Measurements from ENCODE around the gene ARL6IP5. TPM values are rescaled to one million over a fixed set of nuclear protein-coding genes. Genes with fewer than 3 reads are reported as not detected.

The ARL6IP5 gene
- total RNA-seq, 1 donor from 2014 or later = 167 TPM

GRCh38 chr3:69108811-69109210 is 24.1 kb downstream of the ARL6IP5 start:
- intact Hi-C loops (cut with DNase I) = no loop called here
- DNase-seq (ENCODE audit: low spot score) = no peak

- intact Hi-C loops (cut with DNase I) = no loop called here
Observed at GRCh38 chr3:69110941-69111546, 26.3 kb downstream of the ARL6IP5 start.

GRCh38 chr3:69113536-69113935 is 28.8 kb downstream of the ARL6IP5 start:
- DNase-seq (ENCODE audit: low spot score) = no peak
- intact Hi-C loops (cut with DNase I) = no loop called here

More at GRCh38 chr3:69110941-69111546, 26.3 kb downstream of the ARL6IP5 start:
- no peak for DNase-seq (ENCODE audit: low spot score)

GRCh38 chr3:69115731-69116130 is 31.0 kb downstream of the ARL6IP5 start:
- intact Hi-C loops (cut with DNase I) = loop anchor here (1.0 kb wide), 1 partner anchor 29 kb away; no protein-coding TSS in a partner anchor
- no peak for DNase-seq (ENCODE audit: low spot score)

DNA sequence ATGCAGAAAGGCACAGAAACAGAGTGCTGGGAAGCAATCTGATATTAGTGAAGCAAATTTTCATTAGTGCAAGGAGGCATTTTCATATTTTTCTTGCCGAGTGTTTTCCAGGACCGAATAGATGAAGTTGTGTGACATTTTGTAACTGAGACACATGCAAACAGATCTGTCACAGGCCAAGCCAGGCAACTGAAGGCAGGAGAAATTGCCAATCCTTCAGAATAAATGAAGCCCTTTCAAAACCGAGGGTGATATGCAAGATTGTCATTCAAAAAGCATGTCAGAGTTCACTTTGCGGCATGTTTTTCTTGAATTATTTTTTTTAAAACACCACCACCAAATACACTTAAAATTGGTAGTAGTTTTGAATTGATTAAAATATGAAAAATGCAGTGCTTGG is 31.4 kb downstream of the ARL6IP5 start:
- intact Hi-C loops (cut with DNase I) = loop anchor here (1.0 kb wide), 1 partner anchor 30 kb away; no protein-coding TSS in a partner anchor
- no peak for DNase-seq (ENCODE audit: low spot score)

DNA sequence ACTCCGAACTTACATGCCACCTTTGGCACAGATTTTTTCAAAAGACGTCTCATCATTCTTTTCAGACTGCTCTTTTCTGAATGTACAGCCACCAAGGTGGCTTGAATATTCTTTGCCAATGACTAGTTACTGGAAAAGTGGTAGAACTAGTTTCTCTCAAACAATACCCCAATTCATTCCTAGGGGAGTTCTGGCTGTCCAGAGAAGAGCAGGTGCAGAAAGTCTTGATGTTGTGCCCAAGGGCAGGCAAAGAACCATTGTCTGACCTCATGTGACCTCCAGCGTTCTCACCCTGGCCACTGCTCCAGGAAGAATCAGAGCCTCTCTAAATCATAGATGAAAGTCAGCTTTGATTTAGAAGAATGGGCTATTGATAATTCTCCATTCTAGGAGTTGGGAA is 32.2 kb downstream of the ARL6IP5 start:
- no peak for DNase-seq (ENCODE audit: low spot score)

DNA sequence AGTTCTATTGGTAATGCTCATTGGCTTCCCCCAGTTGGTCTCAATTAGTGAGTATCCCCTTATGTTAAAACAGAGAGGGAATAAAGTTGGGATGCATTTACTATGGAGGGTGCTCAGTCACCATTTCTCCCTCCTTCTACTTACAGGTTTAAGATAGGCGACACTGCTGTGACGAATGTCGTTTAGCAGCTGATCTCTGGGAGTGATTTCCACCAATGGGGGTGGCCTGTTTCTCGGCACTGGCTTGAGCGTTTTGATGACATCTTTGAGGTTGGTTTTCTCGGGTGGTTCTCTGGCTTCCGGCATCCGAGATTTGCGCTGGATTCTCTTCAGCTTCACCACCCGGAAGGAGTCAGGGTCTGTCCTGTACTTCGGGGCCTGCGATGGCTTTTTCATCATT is 33.8 kb downstream of the ARL6IP5 start:
- no peak for DNase-seq (ENCODE audit: low spot score)
- intact Hi-C loops (cut with DNase I) = no loop called here

More for the DNA sequence above, 32.2 kb downstream of the ARL6IP5 start:
- intact Hi-C loops (cut with DNase I) = loop anchor here (1.0 kb wide), 1 partner anchor 31 kb away; no protein-coding TSS in a partner anchor

DNA sequence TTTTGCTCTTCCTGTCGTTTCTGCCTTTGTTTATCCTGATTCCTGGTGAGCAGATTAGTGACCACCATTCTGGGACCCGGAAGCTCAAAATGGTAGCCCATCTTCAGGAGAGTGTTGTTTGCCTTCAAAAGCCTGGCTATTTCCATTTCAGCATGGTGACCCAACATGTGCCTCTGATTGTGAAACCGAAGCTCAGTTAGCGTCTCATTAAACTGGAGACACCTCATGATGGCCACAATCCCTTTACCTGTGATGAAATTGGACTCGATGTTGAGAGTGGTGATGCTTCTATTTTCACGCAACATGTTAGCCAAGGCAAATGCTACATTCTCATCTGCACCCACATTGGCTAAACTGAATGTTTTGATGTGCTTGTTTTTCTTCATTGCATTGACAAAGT is 34.4 kb downstream of the ARL6IP5 start:
- no peak for DNase-seq (ENCODE audit: low spot score)
- intact Hi-C loops (cut with DNase I) = no loop called here

- intact Hi-C loops (cut with DNase I) = no loop called here
- DNase-seq (ENCODE audit: low spot score) = no peak
Observed at GRCh38 chr3:69119681-69120080, 34.9 kb downstream of the ARL6IP5 start.

GRCh38 chr3:69120879-69121464 is 36.2 kb downstream of the ARL6IP5 start:
- no peak for DNase-seq (ENCODE audit: low spot score)
- intact Hi-C loops (cut with DNase I) = no loop called here

GRCh38 chr3:69121513-69121912 is 36.8 kb downstream of the ARL6IP5 start:
- intact Hi-C loops (cut with DNase I) = no loop called here
- DNase-seq (ENCODE audit: low spot score) = no peak

- intact Hi-C loops (cut with DNase I) = no loop called here
- DNase-seq (ENCODE audit: low spot score) = no peak
Observed at GRCh38 chr3:69121950-69122349, 37.2 kb downstream of the ARL6IP5 start.

DNA sequence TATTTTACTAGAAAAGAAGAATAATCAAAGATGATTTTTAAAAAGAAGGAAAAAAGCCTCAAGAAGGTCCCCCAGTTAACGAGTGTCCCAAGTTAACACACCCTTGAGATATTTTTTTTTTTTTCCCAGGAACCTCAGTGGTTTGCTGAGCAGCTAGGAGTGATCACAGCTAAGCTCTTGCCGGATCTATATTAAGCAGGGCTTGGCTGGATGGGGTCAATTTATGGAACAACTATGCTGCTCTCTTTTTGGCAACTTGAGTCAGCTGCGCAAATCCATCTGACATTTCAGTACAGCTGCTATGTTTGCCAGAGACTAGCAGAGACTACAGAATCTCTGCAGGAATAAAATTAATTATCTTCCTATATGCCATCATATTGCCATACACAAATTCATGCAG is 37.7 kb downstream of the ARL6IP5 start, which contains the start of gene LMOD3:
Gene LMOD3, minus strand, starts transcription at position 193 of the 400 bp plus-strand sequence. CDS start 209 bp downstream, outside the sequence.
- no peak for DNase-seq (ENCODE audit: low spot score)
- intact Hi-C loops (cut with DNase I) = no loop called here

GRCh38 chr3:69126216-69126615 is 41.5 kb downstream of the ARL6IP5 start:
- intact Hi-C loops (cut with DNase I) = no loop called here
- DNase-seq (ENCODE audit: low spot score) = no peak

DNA sequence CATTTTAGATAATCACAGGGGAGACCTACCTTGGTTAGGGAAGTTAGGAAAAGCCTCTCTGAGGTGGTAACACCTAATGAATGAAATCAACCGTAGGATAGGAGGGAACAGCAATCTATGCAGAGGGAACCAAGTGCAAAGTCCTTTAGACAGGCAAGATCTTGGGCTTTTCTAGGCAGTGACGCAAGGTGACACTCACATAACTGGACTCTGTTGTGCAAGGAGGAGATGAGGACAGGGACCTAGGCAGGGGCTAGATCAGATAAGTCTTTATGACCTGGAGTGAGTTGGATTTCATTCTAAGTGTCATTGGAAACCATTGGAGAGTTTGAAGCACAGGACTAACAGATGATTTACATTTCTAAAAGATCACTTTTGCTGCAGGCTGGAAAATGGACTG is 42.3 kb downstream of the ARL6IP5 start:
- intact Hi-C loops (cut with DNase I) = no loop called here
- no peak for DNase-seq (ENCODE audit: low spot score)

DNA sequence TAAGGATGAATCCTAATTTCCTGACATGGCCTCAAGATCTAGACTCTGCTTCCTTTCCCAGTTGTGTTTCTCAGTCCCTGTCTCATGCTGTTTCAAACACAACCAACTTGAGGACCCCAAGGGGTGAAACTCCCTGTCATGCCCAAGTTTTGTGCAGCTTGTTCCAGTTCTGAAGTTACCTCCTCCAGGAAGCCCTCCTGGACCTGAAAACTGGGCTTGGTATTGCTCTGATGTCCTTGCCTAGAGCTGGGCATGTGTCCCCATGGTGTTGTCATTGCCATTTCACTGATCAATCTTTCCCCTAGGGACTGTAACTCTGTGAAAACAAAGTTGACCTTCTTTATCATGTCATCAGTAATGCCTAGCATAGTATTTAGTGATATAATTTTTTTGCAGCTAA is 43.8 kb downstream of the ARL6IP5 start:
- no peak for DNase-seq (ENCODE audit: low spot score)
- intact Hi-C loops (cut with DNase I) = no loop called here

DNA sequence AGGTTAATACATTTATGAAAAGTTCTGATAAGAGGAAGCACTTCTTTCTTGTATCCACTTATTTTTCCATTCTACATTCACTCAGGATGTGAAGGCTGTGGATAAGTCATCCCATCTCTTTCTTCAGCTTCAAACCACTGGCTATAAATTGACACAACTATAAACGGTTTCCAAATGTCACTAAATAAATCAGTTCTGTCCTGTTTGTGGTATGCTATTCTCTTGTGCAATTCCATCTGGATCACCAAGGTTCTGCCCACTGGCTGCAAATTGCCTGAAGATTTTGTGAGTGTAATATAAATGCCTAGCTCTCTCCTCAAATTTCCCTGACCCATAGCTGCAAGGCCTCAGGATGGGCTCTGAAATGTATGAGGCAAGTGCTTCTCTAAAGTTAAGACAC is 44.8 kb downstream of the ARL6IP5 start:
- no peak for DNase-seq (ENCODE audit: low spot score)
- intact Hi-C loops (cut with DNase I) = no loop called here

DNA sequence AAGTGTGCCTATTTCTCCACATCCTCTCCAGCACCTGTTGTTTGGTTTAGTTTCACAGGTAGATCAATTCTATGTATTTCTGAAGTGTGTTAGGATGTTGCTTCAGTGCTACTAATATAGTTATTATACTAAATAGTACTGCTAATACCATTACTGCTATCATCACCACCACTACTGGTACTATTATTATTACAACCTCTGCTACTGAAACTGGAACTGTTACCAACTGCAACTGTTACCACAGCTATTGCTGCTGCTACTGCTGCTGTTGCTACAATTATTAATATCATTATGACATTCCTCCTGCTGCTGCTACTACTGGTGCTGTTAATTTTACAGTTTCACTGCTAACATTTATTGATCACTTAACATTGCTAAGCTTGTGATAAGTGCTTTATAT is 46.0 kb downstream of the ARL6IP5 start:
- DNase-seq (ENCODE audit: low spot score) = no peak
- intact Hi-C loops (cut with DNase I) = no loop called here

DNA sequence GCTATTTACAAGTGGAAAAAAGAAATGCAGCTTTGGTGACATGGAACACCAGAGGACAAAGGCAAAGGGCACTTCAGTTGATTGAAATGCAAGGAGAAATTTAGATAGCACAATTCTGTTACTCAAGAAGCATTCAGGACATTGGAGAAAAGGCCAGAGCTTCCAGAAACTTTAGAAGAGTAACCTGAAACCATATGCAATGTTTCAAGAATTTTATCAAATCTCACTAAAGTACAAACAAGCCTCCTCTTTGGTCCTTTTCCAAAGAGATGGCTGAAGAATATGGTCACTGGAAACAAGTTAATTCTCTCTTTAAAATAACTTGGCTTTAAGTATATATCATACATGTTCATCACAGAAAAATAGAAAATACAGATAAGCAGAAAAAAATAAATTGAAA is 52.3 kb downstream of the ARL6IP5 start:
- intact Hi-C loops (cut with DNase I) = no loop called here
- DNase-seq (ENCODE audit: low spot score) = no peak

DNA sequence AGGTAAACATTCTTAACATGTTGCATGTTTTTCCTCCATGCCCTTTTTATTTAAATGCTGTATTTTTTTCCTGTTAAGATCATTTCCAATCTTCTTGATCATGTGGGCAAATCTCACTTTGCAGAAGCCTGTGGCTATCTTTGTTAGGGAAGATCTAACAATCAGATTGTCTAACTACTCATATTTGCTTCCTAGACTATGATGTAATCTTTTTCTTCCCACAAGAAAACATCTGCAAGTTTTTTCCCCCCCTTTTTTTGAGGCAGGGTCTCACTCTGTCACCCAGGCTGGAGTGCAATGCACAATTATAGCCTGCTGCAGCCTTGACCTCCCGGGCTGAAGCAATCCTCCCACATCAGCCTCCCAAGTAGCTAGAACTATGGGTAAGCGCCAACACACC is 52.7 kb downstream of the ARL6IP5 start:
- intact Hi-C loops (cut with DNase I) = no loop called here
- no peak for DNase-seq (ENCODE audit: low spot score)

DNA sequence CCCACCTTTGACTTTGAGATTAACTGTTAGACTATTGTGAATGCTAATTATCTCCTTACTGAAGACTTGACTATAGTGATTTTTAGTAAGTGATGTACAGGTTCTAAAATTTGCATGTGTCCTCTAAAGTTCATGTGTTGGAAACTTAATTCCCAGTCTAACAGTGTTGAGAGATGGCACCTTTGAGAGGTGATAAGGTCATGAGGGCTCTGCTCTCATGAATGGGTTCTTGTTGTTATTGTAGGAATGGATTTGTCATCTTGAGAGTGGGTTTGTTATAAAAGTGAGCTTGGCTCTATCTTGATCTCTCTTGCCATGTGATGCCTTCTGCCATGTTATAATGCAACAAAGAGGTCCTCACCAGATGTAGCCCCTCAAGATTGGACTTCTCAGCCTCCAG is 56.6 kb downstream of the ARL6IP5 start:
- DNase-seq (ENCODE audit: low spot score) = no peak
- intact Hi-C loops (cut with DNase I) = no loop called here

Data from cardiac septum (tissue), 1 donor.